Tibial nerve (tissue), 4 donors: ENCODE measurements around the gene CCDC9B.

Experiments used
- CTCF ChIP-seq, 5 experiments: fragments of 200-600 bp in 3 of 5; fragments of 450-650 bp in 2 of 5; sonication (generic) in 3 of 5; IDR thresholded peaks; one replicate each; pipeline ENCODE4 v1.5.1; 2016 to 2019; ENCODE audit warnings: antibody characterized with exemption in 5 of 5, mild to moderate bottlenecking in 3 of 5, moderate library complexity in 2 of 5
- EP300 ChIP-seq, 2 donors: sonication (generic); formaldehyde crosslinking; IDR thresholded peaks; one replicate each; pipeline ENCODE4 v1.6.1; 2017; ENCODE audit warnings: antibody characterized with exemption in 2 of 2, mild to moderate bottlenecking in 1 of 2

DNA sequence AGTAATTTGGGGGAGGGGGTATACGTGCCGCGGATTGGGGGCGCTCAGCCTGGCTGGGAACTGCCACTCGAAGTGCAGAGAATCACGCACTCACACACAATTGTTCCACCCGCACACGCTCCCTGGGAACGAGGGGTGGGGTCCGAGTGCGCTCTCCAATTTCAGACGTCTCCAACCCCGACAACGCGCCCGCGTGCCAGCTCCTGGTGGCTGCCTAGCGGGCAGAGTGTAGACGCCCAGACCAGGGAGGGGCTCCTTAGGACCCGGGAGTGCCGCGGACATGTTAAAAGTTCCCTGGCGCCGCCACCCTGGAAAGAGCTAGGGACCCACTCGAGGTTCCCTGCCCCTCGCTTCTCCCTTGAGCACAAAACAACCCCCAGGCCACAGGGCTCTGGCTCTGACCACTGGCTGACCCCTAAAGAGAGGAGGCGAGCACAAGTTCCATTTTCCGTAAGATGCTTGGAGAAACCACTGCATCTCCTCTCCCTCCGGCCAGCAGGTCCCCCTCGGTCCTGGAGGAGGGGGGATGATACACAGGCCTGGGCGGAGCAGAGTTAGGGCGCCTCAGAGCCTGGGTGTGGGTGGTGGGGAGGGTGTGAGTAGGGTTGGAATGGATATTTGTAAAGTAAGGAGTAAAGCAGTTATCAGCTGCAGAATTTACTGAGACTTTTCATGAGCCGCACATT is 57.0 kb downstream of the CCDC9B start:
- TF ChIP-seq CTCF (IDR thresholded peaks at IDR 0.05) (no peak), EP300 (IDR thresholded peaks at IDR 0.05) (no peak)
